ENCODE measurements around the gene MLXIP. TPM values are rescaled to one million over a fixed set of nuclear protein-coding genes. Genes with fewer than 3 reads are reported as not detected.

The MLXIP gene
- total and polyA plus RNA-seq, 2 of the 4 experiments (the other 2 are of a cell fraction) = 2.7 to 10.8 TPM

GRCh38 chr12:122142857-122143256 is 64.3 kb downstream of the MLXIP start:
- Histone ChIP-seq H3K79me1 (ENCODE audit: low read depth in 1 of 2, low read length in 2 of 2) (no peaks in the 10 kb centered on the region), H2BK120ac (ENCODE audit: low read depth, low read length) (no peak overlapping the region), H3K4me3 (ENCODE audit: insufficient read depth, low read depth, low read length) (no peak overlapping the region), H3K9ac (ENCODE audit: low read depth, low read length) (no peak overlapping the region), H3K9me1 (ENCODE audit: insufficient read depth, low read length) (peaks cover 6% of the 10 kb centered on the region; the same call in 1 of the 2 replicates), H2BK15ac (ENCODE audit: low read depth, low read length) (no peak overlapping the region), H3K27me3 (ENCODE audit: control insufficient read depth, insufficient read depth, low read length) (no peaks in the 10 kb centered on the region), H2BK5ac (ENCODE audit: low read depth, low read length, poor library complexity, severe bottlenecking) (no peak overlapping the region), H3K56ac (ENCODE audit: extremely low read depth, insufficient read depth, low read length) (no peak overlapping the region), H4K20me1 (ENCODE audit: insufficient read depth, low read length) (no peaks in the 10 kb centered on the region), H3K4me1 (ENCODE audit: control insufficient read depth, insufficient read depth, low read length) (no peaks in the 10 kb centered on the region), H3K27ac (ENCODE audit: insufficient read depth, low read length) (no peak overlapping the region), H3K9me3 (ENCODE audit: control insufficient read depth, insufficient read depth, low read length) (no peaks in the 10 kb centered on the region), H2BK20ac (ENCODE audit: low read depth, low read length) (no peak overlapping the region), H2AK9ac (replicated peaks; ENCODE audit: low read depth, low read length, poor library complexity) (no peak overlapping the region), H4K5ac (ENCODE audit: low read depth, low read length) (no peak overlapping the region), H3K18ac (ENCODE audit: low read depth, low read length) (no peak overlapping the region), H2AK5ac (ENCODE audit: low read depth, low read length) (no peak overlapping the region), H4K91ac (ENCODE audit: insufficient read depth, low read depth, low read length) (no peak overlapping the region), H2AFZ (replicated peaks; ENCODE audit: low read length, poor library complexity) (no peak overlapping the region), H3K23ac (ENCODE audit: low read depth, low read length) (no peak overlapping the region), H4K8ac (ENCODE audit: low read depth in 2 of 2, low read length in 2 of 2) (no peak overlapping the region), H3K36me3 (ENCODE audit: control insufficient read depth, insufficient read depth, low read length) (peaks cover 52% of the 10 kb centered on the region), H3K14ac (replicated peaks; ENCODE audit: low read depth, low read length) (no peak overlapping the region), H3K4ac (ENCODE audit: low read depth, low read length) (no peak overlapping the region), H3K4me2 (ENCODE audit: low read depth, low read length) (no peak overlapping the region)
- CTCF ChIA-PET = no interaction called here
- ATAC-seq (ENCODE audit: low read depth) (no peak; the same call in 1 of the 2 replicates), DNase-seq (no peak)
- no TSS peak for BruUV-seq (replicated peaks)
- WGBS, 2 experiments (ENCODE audit: extremely low coverage in 2 of 2, insufficient read length in 1 of 2) = 71% methylated on average over 1 of the region's 6 CpGs; no CpG with 5 or more reads in 1 of the 2 experiments
- no peak for TF ChIP-seq MXI1 (IDR thresholded peaks at IDR 0.05; ENCODE audit: borderline replicate concordance, low read depth, low read length)
- no peak for TF ChIP-seq ELK1 (IDR thresholded peaks at IDR 0.05; ENCODE audit: borderline replicate concordance, low read depth, low read length)
- TF ChIP-seq RAD21 (IDR thresholded peaks at IDR 0.05; ENCODE audit: low read length) = no peak
- no peak for TF ChIP-seq BHLHE40 (IDR thresholded peaks at IDR 0.05; ENCODE audit: low read depth, low read length)
- TF ChIP-seq MAFK (IDR thresholded peaks at IDR 0.05; ENCODE audit: low read depth, low read length) = no peak
- TF ChIP-seq FOS (IDR thresholded peaks at IDR 0.05; ENCODE audit: low read depth, low read length) = no peak
- no peak for TF ChIP-seq USF2 (IDR thresholded peaks at IDR 0.05; ENCODE audit: low read depth, low read length)
- TF ChIP-seq CEBPB (IDR thresholded peaks at IDR 0.05; ENCODE audit: low read depth, low read length) = no peak
- TF ChIP-seq NFE2L2 (IDR thresholded peaks at IDR 0.05; ENCODE audit: low read depth, low read length) = no peak
- TF ChIP-seq CTCF (conservative IDR thresholded peaks at IDR 0.05; ENCODE audit: low read depth, low read length) = no peak
- no peak for TF ChIP-seq CHD1 (IDR thresholded peaks at IDR 0.05; ENCODE audit: low read depth, low read length)
- dilution Hi-C loops (cut with HindIII; ENCODE audit: low sequenced_read_pairs, unreplicated experiment) (no loop called here), in situ Hi-C loops (cut with MboI; ENCODE audit: low sequenced_read_pairs) (no loop called here), intact Hi-C loops (cut with micrococcal nuclease) (no loop called here)
- POLR2A ChIA-PET (ENCODE audit: unreplicated experiment) = no interaction called here

Measured in IMR-90 (cell line).